Tibial artery (tissue), 4 donors: ENCODE results near the gene ACTL10.
A peak's percentile ranks its signal among the peaks of the same experiment; 100 is the strongest.

Experiments used
- DNase-seq, 2 donors: peaks; one replicate each; pipeline ENCODE4 v3.0.0-alpha.2; 2019
- H3K27ac ChIP-seq, 2 donors: fragments of 200-600 bp; sonication (generic) in 1 of 2; 1 replicate in 1 of 2; 2 replicates in 1 of 2; pipeline ENCODE4 v1.5.1; 2018 to 2019; ENCODE audit warnings: mild to moderate bottlenecking in 1 of 2
- H3K27me3 ChIP-seq, 2 donors: fragments of 200-600 bp; sonication (generic) in 1 of 2; one replicate each; pipeline versions ENCODE4 v1.5.1 to v1.6.0; 2016 to 2019
- H3K36me3 ChIP-seq, 3 donors: fragments of 200-600 bp; sonication (generic) in 2 of 3; one replicate each; pipeline ENCODE4 v1.5.1; 2016 to 2019; ENCODE audit warnings: mild to moderate bottlenecking in 2 of 3
- H3K4me1 ChIP-seq, 4 donors: fragments of 200-600 bp; sonication (generic) in 2 of 4; 1 replicate in 3 of 4; 2 replicates in 1 of 4; pipeline ENCODE4 v1.5.1; 2016 to 2019
- H3K4me3 ChIP-seq, 2 donors: fragments of 200-600 bp; sonication (generic) in 1 of 2; 1 replicate in 1 of 2; 2 replicates in 1 of 2; pipeline ENCODE4 v1.5.1; 2018 to 2019; ENCODE audit warnings: mild to moderate bottlenecking in 2 of 2
- H3K9me3 ChIP-seq, 3 donors: fragments of 200-600 bp; sonication (generic) in 1 of 3; one replicate each; pipeline ENCODE4 v1.5.1; 2016 to 2019
- CTCF ChIP-seq, 2 experiments: fragments of 200-600 bp in 1 of 2; fragments of 450-650 bp in 1 of 2; IDR thresholded peaks; one replicate each; pipeline ENCODE4 v1.5.1; 2017 to 2019; ENCODE audit warnings: antibody characterized with exemption in 2 of 2, mild to moderate bottlenecking in 1 of 2, moderate library complexity in 1 of 2
- intact Hi-C: fragments of 100-400 bp; cut with DNase I; formaldehyde crosslinking; loops from one replicate; pipeline ENCODE4 v1.15.0; 2023; ENCODE audit warnings: low total_unique reads

The ACTL10 gene

GRCh38 chr20:33684533-33685327 lies 18.0 kb downstream of the ACTL10 start:
- peaks cover 0 to 42% (median 30%) of the 10 kb centered on the region in 4 donors for H3K4me1 ChIP-seq
- H3K27ac ChIP-seq: no peak overlapping the region
- H3K9me3 ChIP-seq: no peaks in the 10 kb centered on the region
- TF ChIP-seq CTCF (IDR thresholded peaks at IDR 0.05): no peak
- no peak overlapping the region for H3K4me3 ChIP-seq
- no peaks in the 10 kb centered on the region for H3K27me3 ChIP-seq
- intact Hi-C loops: loop anchor here (10.0 kb wide), 1 partner anchor 50 kb away; the partner anchor contains the start of gene ZNF341
- no peaks in the 10 kb centered on the region for H3K36me3 ChIP-seq
- DNase-seq: no peak

GRCh38 chr20:33685328-33686099 lies 18.8 kb downstream of the ACTL10 start:
- no peak overlapping the region for H3K27ac ChIP-seq

GRCh38 chr20:33686100-33686983 lies 19.6 kb downstream of the ACTL10 start, which contains the start of gene E2F1:
Gene E2F1, minus strand, starts transcription at chr20:33686385. Its CDS starts 121 bp downstream, at chr20:33686264.
- peaks cover 0 to 26% (median 15%) of the 10 kb centered on the region in 4 donors for H3K4me1 ChIP-seq
- intact Hi-C loops: loop anchor here (10.0 kb wide), 1 partner anchor 48 kb away; the partner anchor contains the start of gene ZNF341
- H3K9me3 ChIP-seq: no peaks in the 10 kb centered on the region
- DNase-seq: peak; percentile 93 to 97
- peak within 1 kb of the TSS; percentile 48 for H3K4me3 ChIP-seq
- no peaks in the 10 kb centered on the region for H3K27me3 ChIP-seq
- H3K27ac ChIP-seq: peak within 1 kb of the TSS; percentile 61 to 69
- H3K36me3 ChIP-seq: no peaks in the 10 kb centered on the region
- TF ChIP-seq CTCF (IDR thresholded peaks at IDR 0.05): peak; percentile 42 to 51

More at GRCh38 chr20:33685328-33686099, 18.8 kb downstream of the ACTL10 start:
- H3K4me3 ChIP-seq: peak overlapping the region; percentile 48
- intact Hi-C loops: loop anchor here (10.0 kb wide), 1 partner anchor 49 kb away; the partner anchor contains the start of gene ZNF341
- H3K27me3 ChIP-seq: no peaks in the 10 kb centered on the region
- no peak for DNase-seq
- no peaks in the 10 kb centered on the region for H3K36me3 ChIP-seq
- no peaks in the 10 kb centered on the region for H3K9me3 ChIP-seq
- TF ChIP-seq CTCF (IDR thresholded peaks at IDR 0.05): no peak
- peaks cover 0 to 34% (median 23%) of the 10 kb centered on the region in 4 donors for H3K4me1 ChIP-seq

GRCh38 chr20:33686984-33687366 lies 20.2 kb downstream of the ACTL10 start:
- Histone ChIP-seq H3K36me3 (no peaks in the 10 kb centered on the region), H3K4me3 (peak overlapping the region; percentile 48), H3K9me3 (no peaks in the 10 kb centered on the region), H3K4me1 (peaks cover 0 to 20% (median 10%) of the 10 kb centered on the region in 4 donors), H3K27me3 (no peaks in the 10 kb centered on the region), H3K27ac (peak overlapping the region; percentile 61 to 69)
- intact Hi-C loops: loop anchor here (10.0 kb wide), 1 partner anchor 48 kb away; the partner anchor contains the start of gene ZNF341
- no peak for DNase-seq
- TF ChIP-seq CTCF (IDR thresholded peaks at IDR 0.05): no peak
